IMR-90 (cell line): ENCODE data around the gene PSG3. TPM values are rescaled to one million over a fixed set of nuclear protein-coding genes. Genes with fewer than 3 reads are reported as not detected.
"Not testable (repeated sequence)": the region's sequence is repeated elsewhere in the genome, so short reads cannot be mapped to it uniquely, and the experiment has no call there.

Experiments used
- ATAC-seq: fragments of 200-7000 bp; cut with Tn5 transposase; 2 replicates; pipeline ENCODE4 v1.9.1; 2020; ENCODE audit warnings: low read depth, mild to moderate bottlenecking, moderate library complexity
- BruUV-seq: library from RNA; stranded (reverse); fragments of 400-500 nt; replicated peaks from 2 replicates; lab custom pipeline; 2021; lab: Mats Ljungman, UMichigan
- CTCF ChIA-PET: fragments of 300-600 bp; formaldehyde crosslinking; extraction: SDS; loops from one replicate; lab custom pipeline; 2021; ENCODE audit warnings: antibody characterized with exemption; lab: Yijun Ruan, JAX
- POLR2A ChIA-PET: fragments of 300-600 bp; sonication (Branson Sonifier 250); formaldehyde crosslinking; loops from one replicate; lab custom pipeline; 2022; ENCODE audit warnings: antibody characterized with exemption; ENCODE audit not compliant: unreplicated experiment; lab: Charles Lee
- DNase-seq: peaks from one replicate; pipeline ENCODE4 v3.0.0; 2013
- H2AFZ ChIP-seq: replicated peaks from 2 replicates; pipeline ENCODE3; 2013; ENCODE audit warnings: low read length, mild to moderate bottlenecking; ENCODE audit not compliant: poor library complexity
- H2AK5ac ChIP-seq: 2 replicates; pipeline ENCODE4 v1.6.1; 2013; ENCODE audit warnings: low read depth, low read length, inconsistent platforms
- H2AK9ac ChIP-seq: replicated peaks from 2 replicates; pipeline ENCODE3; 2013; ENCODE audit warnings: mild to moderate bottlenecking, low read depth, low read length, moderate library complexity; ENCODE audit not compliant: poor library complexity
- H2BK120ac ChIP-seq: 2 replicates; pipeline ENCODE4 v1.6.1; 2013; ENCODE audit warnings: low read depth, low read length, inconsistent platforms
- H2BK15ac ChIP-seq: 3 replicates; pipeline ENCODE4 v1.6.1; 2013; ENCODE audit warnings: low read depth, low read length, inconsistent platforms
- H2BK20ac ChIP-seq: 2 replicates; pipeline ENCODE4 v1.6.1; 2013; ENCODE audit warnings: low read depth, mild to moderate bottlenecking, inconsistent platforms, low read length, moderate library complexity
- H2BK5ac ChIP-seq: 2 replicates; pipeline ENCODE4 v1.6.1; 2013; ENCODE audit warnings: mild to moderate bottlenecking, low read depth, low read length, inconsistent platforms; ENCODE audit not compliant: poor library complexity, severe bottlenecking
- H3K14ac ChIP-seq: replicated peaks from 2 replicates; pipeline ENCODE4 v1.6.1; 2013; ENCODE audit warnings: low read depth, low read length, inconsistent platforms
- H3K18ac ChIP-seq: 2 replicates; pipeline ENCODE4 v1.6.1; 2013; ENCODE audit warnings: low read depth, low read length, control low read depth
- H3K23ac ChIP-seq: 2 replicates; pipeline ENCODE4 v1.6.1; 2013; ENCODE audit warnings: low read depth, low read length, inconsistent platforms
- H3K27ac ChIP-seq: 2 replicates; pipeline ENCODE4 v1.5.1; 2013; ENCODE audit warnings: mild to moderate bottlenecking, control low read depth, low read length; ENCODE audit not compliant: insufficient read depth
- H3K27me3 ChIP-seq: 2 replicates; pipeline ENCODE4 v1.6.1; 2013; ENCODE audit warnings: low read length; ENCODE audit not compliant: control insufficient read depth, insufficient read depth
- H3K36me3 ChIP-seq: 2 replicates; pipeline ENCODE4 v1.6.1; 2013; ENCODE audit warnings: low read length, mixed read lengths; ENCODE audit not compliant: control insufficient read depth, insufficient read depth
- H3K4ac ChIP-seq: 2 replicates; pipeline ENCODE4 v1.6.1; 2013; ENCODE audit warnings: low read depth, low read length, inconsistent platforms
- H3K4me1 ChIP-seq: 2 replicates; pipeline ENCODE4 v1.6.1; 2013; ENCODE audit warnings: low read length, mixed read lengths; ENCODE audit not compliant: control insufficient read depth, insufficient read depth
- H3K4me2 ChIP-seq: 2 replicates; pipeline ENCODE4 v1.6.1; 2013; ENCODE audit warnings: low read depth, mild to moderate bottlenecking, control low read depth, low read length, moderate library complexity
- H3K4me3 ChIP-seq: 2 replicates; pipeline ENCODE4 v1.5.1; 2013; ENCODE audit warnings: low read depth, mild to moderate bottlenecking, control low read depth, low read length, moderate library complexity; ENCODE audit not compliant: insufficient read depth
- H3K56ac ChIP-seq: 2 replicates; pipeline ENCODE4 v1.6.1; 2013; ENCODE audit warnings: low read length, inconsistent platforms; ENCODE audit not compliant: insufficient read depth; ENCODE audit errors: extremely low read depth
- H3K79me1 ChIP-seq, 2 experiments: 2 replicates each; pipeline ENCODE4 v1.6.1; 2013; ENCODE audit warnings: low read length in 2 of 2, inconsistent platforms in 1 of 2, low read depth in 1 of 2
- H3K9ac ChIP-seq: 2 replicates; pipeline ENCODE4 v1.6.1; 2013; ENCODE audit warnings: low read depth, low read length, control low read depth
- H3K9me1 ChIP-seq: 2 replicates; pipeline ENCODE4 v1.6.1; 2013; ENCODE audit warnings: low read length, inconsistent platforms; ENCODE audit not compliant: insufficient read depth
- H3K9me3 ChIP-seq: 2 replicates; pipeline ENCODE4 v1.6.1; 2013; ENCODE audit warnings: low read length; ENCODE audit not compliant: control insufficient read depth, insufficient read depth
- H4K20me1 ChIP-seq: 2 replicates; pipeline ENCODE4 v1.6.1; 2013; ENCODE audit warnings: low read length, inconsistent platforms; ENCODE audit not compliant: insufficient read depth
- H4K5ac ChIP-seq: 2 replicates; pipeline ENCODE4 v1.6.1; 2013; ENCODE audit warnings: mild to moderate bottlenecking, low read depth, low read length, control low read depth
- H4K8ac ChIP-seq, 2 experiments: 2 replicates each; pipeline ENCODE4 v1.6.1; 2013; ENCODE audit warnings: low read depth in 2 of 2, low read length in 2 of 2, control low read depth in 1 of 2, inconsistent platforms in 1 of 2
- H4K91ac ChIP-seq: 2 replicates; pipeline ENCODE4 v1.6.1; 2013; ENCODE audit warnings: low read depth, low read length, inconsistent platforms; ENCODE audit not compliant: insufficient read depth
- WGBS, 2 experiments: methylation state at CpG; one replicate each; pipeline versions ENCODE4 v1.1.5 to v1.1.7; 2013; ENCODE audit warnings: missing lambda C conversion rate in 2 of 2; ENCODE audit not compliant: insufficient read length in 1 of 2; ENCODE audit errors: extremely low coverage in 2 of 2; 5-methylcytosine and 5-hydroxymethylcytosine counted together
- dilution Hi-C: fragments of 300-500 bp; cut with HindIII; formaldehyde crosslinking; loops from one replicate; pipeline ENCODE4 v1.14.3; 2018; ENCODE audit warnings: low sequenced_read_pairs; ENCODE audit not compliant: unreplicated experiment
- in situ Hi-C: fragments of 300-500 bp; cut with MboI; formaldehyde crosslinking; loops from 3 replicates; pipeline ENCODE4 v1.14.3; 2019; ENCODE audit warnings: low sequenced_read_pairs, inconsistent platforms, mixed read lengths
- intact Hi-C: fragments of 100-400 bp; cut with micrococcal nuclease; formaldehyde crosslinking; loops from 2 replicates; pipeline ENCODE4 v1.10.0; 2022
- polyA plus RNA-seq, 3 experiments: library from polyadenylated mRNA; depleted of rRNA; stranded (reverse); fragments of >200 nt; gene quantifications; 2 replicates each; pipeline ENCODE4 v1.2.3, GENCODE V29; 2012; ENCODE audit warnings: low replicate concordance in 1 of 3
- total RNA-seq: library from RNA; depleted of rRNA; stranded (reverse); fragments of >200 nt; gene quantifications from 2 replicates; pipeline ENCODE4 v1.2.3, GENCODE V29; 2012

PSG3 gene
- total and polyA plus RNA-seq, 2 of the 4 experiments (the other 2 are of a cell fraction): 0.03 TPM; not detected in 1

DNA sequence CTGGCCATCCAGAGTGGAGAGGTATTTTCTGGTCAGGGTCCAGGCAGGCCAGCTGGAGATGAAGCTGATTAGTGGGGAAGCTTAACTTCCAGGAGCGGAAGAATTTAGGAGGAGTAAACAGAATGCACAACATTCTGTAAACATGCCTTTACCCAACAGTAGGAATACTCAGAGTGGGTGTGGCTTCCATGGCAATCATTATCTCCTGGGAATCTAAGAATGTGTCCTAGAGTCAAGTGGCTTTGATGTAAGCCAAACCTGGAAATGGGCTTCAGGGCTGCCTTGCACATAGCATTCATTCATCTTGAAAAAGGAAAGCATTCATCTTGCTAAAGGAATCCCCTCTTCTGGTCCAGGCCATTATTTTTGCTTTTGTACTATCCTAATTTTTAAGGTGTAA lies 29.3 kb downstream of the PSG3 start:
- BruUV-seq, H3K4me1 ChIP-seq, DNase-seq, in situ Hi-C loops, CTCF ChIA-PET, H3K9me3 ChIP-seq, H3K4me2 ChIP-seq, dilution Hi-C loops, H3K23ac ChIP-seq, H2BK120ac ChIP-seq, intact Hi-C loops, H2AFZ ChIP-seq, H4K5ac ChIP-seq, H3K79me1 ChIP-seq, H3K4ac ChIP-seq, H3K36me3 ChIP-seq, H2BK15ac ChIP-seq, H3K14ac ChIP-seq, H3K27ac ChIP-seq, H3K27me3 ChIP-seq, POLR2A ChIA-PET, H2AK5ac ChIP-seq, H4K8ac ChIP-seq, H2BK20ac ChIP-seq, ATAC-seq, H2AK9ac ChIP-seq, H3K4me3 ChIP-seq, H4K91ac ChIP-seq, H4K20me1 ChIP-seq, H3K56ac ChIP-seq, H3K18ac ChIP-seq, H3K9me1 ChIP-seq, H2BK5ac ChIP-seq, H3K9ac ChIP-seq: not testable (repeated sequence)
- no CpG with 5 or more reads among the region's 1 CpG for WGBS, 2 experiments
